Liver (tissue), 9 donors: Measurements from ENCODE around the gene GXYLT1. TPM values are rescaled to one million over a fixed set of nuclear protein-coding genes. Genes with fewer than 3 reads are reported as not detected.

Experiments used
- DNase-seq: peaks from one replicate; pipeline ENCODE4 v3.0.0-alpha.2; 2017; ENCODE audit warnings: low spot score
- H3K27ac ChIP-seq, 2 donors: one replicate each; pipeline ENCODE4 v1.7.0; 2013; ENCODE audit warnings: inconsistent platforms in 2 of 2, low read length in 2 of 2, control low read depth in 1 of 2, low read depth in 1 of 2, mild to moderate bottlenecking in 1 of 2
- H3K27me3 ChIP-seq, 4 donors: one replicate each; pipeline versions ENCODE4 v1.6.1 to v1.7.0; 2013; ENCODE audit warnings: low read length in 3 of 4, inconsistent platforms in 1 of 4, mild to moderate bottlenecking in 1 of 4, moderate library complexity in 1 of 4; ENCODE audit not compliant: control insufficient read depth in 4 of 4, insufficient read depth in 4 of 4
- H3K36me3 ChIP-seq, 4 donors: one replicate each; pipeline versions ENCODE4 v1.6.1 to v1.7.0; 2013; ENCODE audit warnings: low read length in 3 of 4, mild to moderate bottlenecking in 3 of 4, low read depth in 1 of 4, moderate library complexity in 1 of 4; ENCODE audit not compliant: control insufficient read depth in 4 of 4, insufficient read depth in 3 of 4
- H3K4me1 ChIP-seq, 4 donors: one replicate each; pipeline versions ENCODE4 v1.6.1 to v1.7.0; 2013; ENCODE audit warnings: low read length in 3 of 4, mild to moderate bottlenecking in 3 of 4, moderate library complexity in 1 of 4; ENCODE audit not compliant: control insufficient read depth in 4 of 4, insufficient read depth in 4 of 4
- H3K4me3 ChIP-seq, 3 donors: one replicate each; pipeline versions ENCODE4 v1.6.1 to v1.7.0; 2013; ENCODE audit warnings: low read length in 3 of 3, control low read depth in 1 of 3, low read depth in 1 of 3, mild to moderate bottlenecking in 1 of 3
- H3K9ac ChIP-seq, 2 donors: one replicate each; pipeline ENCODE4 v1.7.0; 2013; ENCODE audit warnings: low read length in 2 of 2, mild to moderate bottlenecking in 2 of 2, moderate library complexity in 2 of 2, control low read depth in 1 of 2, low read depth in 1 of 2
- H3K9me3 ChIP-seq, 4 donors: one replicate each; pipeline versions ENCODE4 v1.6.1 to v1.7.0; 2013; ENCODE audit warnings: low read length in 3 of 4; ENCODE audit not compliant: control insufficient read depth in 4 of 4
- EGR1 ChIP-seq, 2 donors: IDR thresholded peaks; 2 replicates each; pipeline ENCODE4 v1.6.1; 2016 to 2018; ENCODE audit warnings: antibody characterized with exemption in 2 of 2, low read depth in 2 of 2
- FOXA2 ChIP-seq: IDR thresholded peaks from 2 replicates; pipeline ENCODE4 v1.6.1; 2016; ENCODE audit warnings: antibody characterized with exemption
- GABPA ChIP-seq, 2 donors: IDR thresholded peaks in 1 of 2; conservative IDR thresholded peaks in 1 of 2; 2 replicates each; pipeline ENCODE4 v1.6.1; 2016; ENCODE audit warnings: antibody characterized with exemption in 2 of 2, mild to moderate bottlenecking in 1 of 2, moderate library complexity in 1 of 2
- HNF4A ChIP-seq, 2 donors: conservative IDR thresholded peaks; 2 replicates each; pipeline ENCODE4 v1.6.1; 2016; ENCODE audit warnings: antibody characterized with exemption in 2 of 2, mild to moderate bottlenecking in 2 of 2
- HNF4G ChIP-seq: IDR thresholded peaks from 2 replicates; pipeline ENCODE4 v1.6.1; 2016; ENCODE audit warnings: antibody characterized with exemption
- JUND ChIP-seq, 2 donors: IDR thresholded peaks; 2 replicates each; pipeline ENCODE4 v1.6.1; 2016; ENCODE audit warnings: antibody characterized with exemption in 2 of 2
- MAX ChIP-seq: IDR thresholded peaks from 2 replicates; pipeline ENCODE4 v1.6.1; 2016; ENCODE audit warnings: antibody characterized with exemption
- NR2F2 ChIP-seq: IDR thresholded peaks from 2 replicates; pipeline ENCODE4 v1.6.1; 2016; ENCODE audit warnings: antibody characterized with exemption
- RAD21 ChIP-seq, 2 donors: IDR thresholded peaks; 2 replicates each; pipeline ENCODE4 v1.6.1; 2016; ENCODE audit warnings: antibody characterized with exemption in 2 of 2, mild to moderate bottlenecking in 2 of 2
- REST ChIP-seq: IDR thresholded peaks from 2 replicates; pipeline ENCODE4 v1.6.1; 2016; ENCODE audit warnings: antibody characterized with exemption, mild to moderate bottlenecking
- TAF1 ChIP-seq: conservative IDR thresholded peaks from 2 replicates; pipeline ENCODE4 v1.6.1; 2016; ENCODE audit warnings: antibody characterized with exemption, mild to moderate bottlenecking
- YY1 ChIP-seq: IDR thresholded peaks from 2 replicates; pipeline ENCODE4 v1.6.1; 2016; ENCODE audit warnings: antibody characterized with exemption, mild to moderate bottlenecking
- WGBS: extraction: QIAGEN DNeasy Blood & Tissue Kit; methylation state at CpG from one replicate; pipeline ENCODE4 v1.1.7; 2013; 5-methylcytosine and 5-hydroxymethylcytosine counted together
- polyA plus RNA-seq, 2 donors: library from polyadenylated mRNA; stranded (reverse) in 1 of 2; unstranded in 1 of 2; fragments of 200-250 nt in 1 of 2; fragments of >200 nt in 1 of 2; fragmentation: Nextera tagmentation in 1 of 2; extraction: Ambion mirVana in 1 of 2; gene quantifications; one replicate each; pipeline versions ENCODE4 v1.2.1 to v1.2.3, GENCODE V29; 2013 to 2015
- total RNA-seq, 2 donors: library from RNA; depleted of rRNA; stranded (reverse); fragments of >200 nt; gene quantifications; one replicate each; pipeline ENCODE4 v1.2.3, GENCODE V29; 2014
- TF ChIP-seq, protein P1 (sequence below): fragments of 150-350 bp; IDR thresholded peaks from 2 replicates; pipeline ENCODE4 v1.5.1; 2017; ENCODE audit warnings: improper control_type of control experiment, low read depth, low read length; ENCODE audit not compliant: missing input control
- donor health status: healthy.
- donor health status: healthy.
- donor health status: healthy.
- donor health status: healthy.
- donor health status: healthy.

Gene GXYLT1
- total and polyA plus RNA-seq, 4 donors, result 2.8 to 13.7 (median 7.6) TPM

GRCh38 chr12:42102720-42103119 lies 42.0 kb downstream of the GXYLT1 start:
- Histone ChIP-seq H3K4me1 (peaks cover 0 to 1% (median 0%) of the 10 kb centered on the region in 4 donors), H3K9ac (no peak overlapping the region), H3K4me3 (no peak overlapping the region), H3K27me3 (no peaks in the 10 kb centered on the region), H3K36me3 (peaks cover 0 to 4% (median under 1%) of the 10 kb centered on the region in 4 donors), H3K27ac (no peak overlapping the region), H3K9me3 (no peaks in the 10 kb centered on the region)
- no peak for TF ChIP-seq JUND (IDR thresholded peaks at IDR 0.05)
- no peak for TF ChIP-seq GABPA (IDR thresholded peaks at IDR 0.05 in 1 of 2, conservative IDR thresholded peaks at IDR 0.05 in 1 of 2)
- TF ChIP-seq TAF1, result no peak
- no peak for TF ChIP-seq FOXA2
- TF ChIP-seq NR2F2, result no peak
- TF ChIP-seq MAX, result no peak
- TF ChIP-seq YY1, result no peak
- no peak for TF ChIP-seq HNF4G
- TF ChIP-seq HNF4A (conservative IDR thresholded peaks at IDR 0.05), result no peak
- WGBS, result 98% methylated on average over 3 of the region's 3 CpGs
- DNase-seq, result no peak

- no peak for TF ChIP-seq NR2F2
- TF ChIP-seq, protein P1, sequence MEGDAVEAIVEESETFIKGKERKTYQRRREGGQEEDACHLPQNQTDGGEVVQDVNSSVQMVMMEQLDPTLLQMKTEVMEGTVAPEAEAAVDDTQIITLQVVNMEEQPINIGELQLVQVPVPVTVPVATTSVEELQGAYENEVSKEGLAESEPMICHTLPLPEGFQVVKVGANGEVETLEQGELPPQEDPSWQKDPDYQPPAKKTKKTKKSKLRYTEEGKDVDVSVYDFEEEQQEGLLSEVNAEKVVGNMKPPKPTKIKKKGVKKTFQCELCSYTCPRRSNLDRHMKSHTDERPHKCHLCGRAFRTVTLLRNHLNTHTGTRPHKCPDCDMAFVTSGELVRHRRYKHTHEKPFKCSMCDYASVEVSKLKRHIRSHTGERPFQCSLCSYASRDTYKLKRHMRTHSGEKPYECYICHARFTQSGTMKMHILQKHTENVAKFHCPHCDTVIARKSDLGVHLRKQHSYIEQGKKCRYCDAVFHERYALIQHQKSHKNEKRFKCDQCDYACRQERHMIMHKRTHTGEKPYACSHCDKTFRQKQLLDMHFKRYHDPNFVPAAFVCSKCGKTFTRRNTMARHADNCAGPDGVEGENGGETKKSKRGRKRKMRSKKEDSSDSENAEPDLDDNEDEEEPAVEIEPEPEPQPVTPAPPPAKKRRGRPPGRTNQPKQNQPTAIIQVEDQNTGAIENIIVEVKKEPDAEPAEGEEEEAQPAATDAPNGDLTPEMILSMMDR, result no peak
- no peak for TF ChIP-seq EGR1 (IDR thresholded peaks at IDR 0.05; ENCODE audit: low read depth in 2 of 2)
- TF ChIP-seq RAD21 (IDR thresholded peaks at IDR 0.05), result no peak
- TF ChIP-seq REST, result no peak
- TF ChIP-seq HNF4A (conservative IDR thresholded peaks at IDR 0.05), result no peak
- no peak for TF ChIP-seq MAX
- TF ChIP-seq FOXA2, result no peak
- TF ChIP-seq YY1, result no peak
- no peak for TF ChIP-seq TAF1
- Histone ChIP-seq H3K36me3 (peaks cover 0 to 4% (median 0%) of the 10 kb centered on the region in 4 donors), H3K4me1 (peaks cover 0 to 1% (median 0%) of the 10 kb centered on the region in 4 donors), H3K4me3 (no peak overlapping the region), H3K27me3 (no peaks in the 10 kb centered on the region), H3K27ac (no peak overlapping the region), H3K9me3 (no peaks in the 10 kb centered on the region), H3K9ac (no peak overlapping the region)
- 97% methylated on average over 9 of the region's 9 CpGs for WGBS
- no peak for DNase-seq
These were observed 45.2 kb downstream of the GXYLT1 start for GRCh38 chr12:42099433-42099832.
